Uterus (tissue), 2 donors: ENCODE measurements around the gene PDE4D.

Experiments used
- POLR2A ChIP-seq, 2 donors: fragments of 450-650 bp; IDR thresholded peaks; one replicate each; pipeline ENCODE4 v1.6.1; 2016; ENCODE audit warnings: antibody characterized with exemption in 2 of 2, mild to moderate bottlenecking in 1 of 2, moderate library complexity in 1 of 2
- TF ChIP-seq, protein P1 (sequence below), 4 experiments: fragments of 200-600 bp in 2 of 4; fragments of 450-650 bp in 2 of 4; sonication (generic) in 2 of 4; IDR thresholded peaks; one replicate each; pipeline ENCODE4 v1.5.1; 2016 to 2019; ENCODE audit warnings: antibody characterized with exemption in 4 of 4, mild to moderate bottlenecking in 2 of 4, moderate library complexity in 1 of 4

DNA sequence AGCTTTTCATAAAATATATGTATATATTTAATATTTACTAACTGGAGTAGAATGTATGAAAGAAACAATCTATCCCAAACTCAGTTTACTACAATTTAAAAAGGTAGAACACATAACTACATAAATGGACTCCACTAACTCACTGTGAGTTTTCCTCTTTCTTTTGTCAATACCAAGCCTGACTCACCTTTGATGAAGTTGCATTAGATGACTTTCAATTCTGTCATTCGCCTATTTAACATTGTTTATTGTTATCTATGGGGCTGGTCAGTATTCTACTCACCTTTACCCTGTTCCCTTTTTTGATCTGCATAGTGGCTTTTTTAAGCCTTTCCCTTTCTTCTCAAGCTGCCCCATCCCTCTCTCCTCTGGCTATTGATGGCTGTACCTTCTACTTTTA is 680.9 kb downstream of the PDE4D start:
- TF ChIP-seq POLR2A (IDR thresholded peaks at IDR 0.05) = no peak
- TF ChIP-seq, protein P1, sequence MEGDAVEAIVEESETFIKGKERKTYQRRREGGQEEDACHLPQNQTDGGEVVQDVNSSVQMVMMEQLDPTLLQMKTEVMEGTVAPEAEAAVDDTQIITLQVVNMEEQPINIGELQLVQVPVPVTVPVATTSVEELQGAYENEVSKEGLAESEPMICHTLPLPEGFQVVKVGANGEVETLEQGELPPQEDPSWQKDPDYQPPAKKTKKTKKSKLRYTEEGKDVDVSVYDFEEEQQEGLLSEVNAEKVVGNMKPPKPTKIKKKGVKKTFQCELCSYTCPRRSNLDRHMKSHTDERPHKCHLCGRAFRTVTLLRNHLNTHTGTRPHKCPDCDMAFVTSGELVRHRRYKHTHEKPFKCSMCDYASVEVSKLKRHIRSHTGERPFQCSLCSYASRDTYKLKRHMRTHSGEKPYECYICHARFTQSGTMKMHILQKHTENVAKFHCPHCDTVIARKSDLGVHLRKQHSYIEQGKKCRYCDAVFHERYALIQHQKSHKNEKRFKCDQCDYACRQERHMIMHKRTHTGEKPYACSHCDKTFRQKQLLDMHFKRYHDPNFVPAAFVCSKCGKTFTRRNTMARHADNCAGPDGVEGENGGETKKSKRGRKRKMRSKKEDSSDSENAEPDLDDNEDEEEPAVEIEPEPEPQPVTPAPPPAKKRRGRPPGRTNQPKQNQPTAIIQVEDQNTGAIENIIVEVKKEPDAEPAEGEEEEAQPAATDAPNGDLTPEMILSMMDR (IDR thresholded peaks at IDR 0.05) = no peak
